Activated T-cell treated with anti-CD3 and anti-CD28 coated beads for 1 hour (primary cell): Measurements from ENCODE around the gene BRCA2.

ENCODE experiments used
- DNase-seq: peaks from one replicate; pipeline ENCODE4 v3.0.0-alpha.2; 2020; ENCODE audit warnings: low read depth

Gene BRCA2

DNA sequence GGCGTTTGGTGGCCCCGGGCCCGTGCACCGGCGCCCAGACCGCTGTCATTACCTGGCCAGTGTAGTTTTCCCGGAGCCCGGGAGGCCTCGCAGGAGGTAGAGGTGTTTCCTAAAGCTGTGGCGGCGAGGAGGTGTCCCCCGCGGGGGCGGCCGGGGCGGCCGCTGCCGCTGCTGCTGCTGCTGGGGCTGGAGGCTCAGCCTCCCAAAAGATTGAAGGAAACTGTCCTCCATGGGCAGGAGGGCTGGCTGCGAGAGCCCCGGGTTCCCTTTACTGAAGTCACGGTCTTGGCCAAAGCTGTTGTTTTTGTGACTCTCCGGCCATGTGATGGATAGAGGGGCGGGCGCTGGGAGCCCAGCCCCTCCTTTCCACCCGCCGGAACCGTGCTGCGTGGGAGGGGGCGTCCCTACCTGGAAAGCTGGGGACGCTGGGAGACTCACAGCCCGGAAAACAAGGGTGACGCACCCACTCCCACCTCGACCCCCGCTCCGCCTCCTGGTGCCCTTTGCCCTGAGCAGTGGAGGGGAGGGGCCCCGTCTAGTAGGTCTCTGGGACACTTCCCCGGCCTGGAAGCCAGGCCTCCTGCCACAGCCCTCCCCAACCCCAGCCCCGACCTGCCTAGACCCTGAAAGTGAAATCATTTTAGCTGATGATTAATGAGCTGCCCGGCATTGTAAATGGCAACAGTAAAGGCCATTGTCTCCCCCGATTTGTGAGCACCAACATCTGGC is 112.7 kb downstream of the BRCA2 start, which contains the start of gene N4BP2L1:
TSS of gene N4BP2L1 (minus strand) at position 279 of the 729 bp plus-strand sequence. CDS start at position 231, 48 bp downstream.
- DNase-seq: peak; percentile 63

DNA sequence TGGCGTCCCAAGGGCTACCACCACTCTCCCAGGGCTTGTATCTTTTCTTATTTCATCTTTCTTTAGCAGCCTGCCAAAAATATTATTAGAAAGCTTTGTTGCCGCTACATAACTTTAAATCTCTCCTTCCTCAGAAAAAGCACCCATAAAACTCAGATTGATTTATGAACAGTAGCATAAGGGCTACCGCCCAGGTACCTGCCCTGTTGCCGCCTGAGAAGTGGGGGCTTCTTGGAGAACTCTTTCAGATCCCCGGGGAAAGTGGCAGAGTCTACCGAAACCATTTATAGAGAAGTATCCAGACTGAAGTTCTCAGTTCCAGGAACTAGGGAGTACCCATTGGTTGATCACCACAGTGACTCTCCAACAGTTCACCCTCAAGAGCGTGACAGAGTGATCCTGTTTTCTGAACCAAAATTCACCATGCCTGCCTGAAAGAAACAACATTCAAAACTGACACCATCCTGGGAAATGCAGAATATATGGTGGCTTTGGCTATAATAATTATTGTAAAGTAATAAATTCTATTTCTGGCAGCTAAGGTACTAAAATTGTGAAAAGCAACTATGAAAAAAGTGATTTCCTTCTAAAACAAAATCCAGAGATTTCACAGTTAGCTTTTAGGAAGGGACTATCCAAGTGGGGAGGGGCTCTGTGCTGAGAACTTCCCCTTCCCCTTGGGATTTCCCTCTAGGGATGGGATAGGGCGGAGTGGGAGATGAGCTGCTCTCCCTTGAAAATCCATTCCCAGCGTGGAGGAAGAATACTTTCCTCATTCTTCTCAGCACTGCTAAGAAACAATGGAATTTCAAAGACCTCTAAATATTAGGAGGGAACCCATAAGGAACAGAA is 113.5 kb downstream of the BRCA2 start:
- no peak for DNase-seq

DNA sequence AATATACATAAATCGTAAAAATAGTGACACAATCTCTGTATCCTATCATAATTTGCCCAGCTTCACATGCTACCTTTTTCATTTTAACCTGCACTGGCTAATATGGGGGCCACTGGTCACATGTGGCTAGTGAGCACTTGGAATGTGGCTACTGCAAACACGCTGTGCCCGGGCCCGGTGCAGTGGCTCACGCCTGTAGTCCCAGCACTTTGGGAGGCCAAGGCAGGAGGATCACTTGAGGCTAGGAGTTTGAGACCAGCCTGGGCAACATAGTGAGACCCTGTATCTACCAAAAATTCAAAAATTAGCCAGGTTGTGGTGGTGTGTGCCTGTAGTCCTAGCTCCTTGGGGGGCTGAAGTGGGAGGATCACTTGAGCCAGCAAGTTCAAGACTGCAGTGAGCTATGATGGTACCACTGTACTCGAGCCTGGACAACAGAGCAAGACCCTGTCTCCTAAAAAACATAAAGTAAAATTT is 114.2 kb downstream of the BRCA2 start:
- no peak for DNase-seq

DNA sequence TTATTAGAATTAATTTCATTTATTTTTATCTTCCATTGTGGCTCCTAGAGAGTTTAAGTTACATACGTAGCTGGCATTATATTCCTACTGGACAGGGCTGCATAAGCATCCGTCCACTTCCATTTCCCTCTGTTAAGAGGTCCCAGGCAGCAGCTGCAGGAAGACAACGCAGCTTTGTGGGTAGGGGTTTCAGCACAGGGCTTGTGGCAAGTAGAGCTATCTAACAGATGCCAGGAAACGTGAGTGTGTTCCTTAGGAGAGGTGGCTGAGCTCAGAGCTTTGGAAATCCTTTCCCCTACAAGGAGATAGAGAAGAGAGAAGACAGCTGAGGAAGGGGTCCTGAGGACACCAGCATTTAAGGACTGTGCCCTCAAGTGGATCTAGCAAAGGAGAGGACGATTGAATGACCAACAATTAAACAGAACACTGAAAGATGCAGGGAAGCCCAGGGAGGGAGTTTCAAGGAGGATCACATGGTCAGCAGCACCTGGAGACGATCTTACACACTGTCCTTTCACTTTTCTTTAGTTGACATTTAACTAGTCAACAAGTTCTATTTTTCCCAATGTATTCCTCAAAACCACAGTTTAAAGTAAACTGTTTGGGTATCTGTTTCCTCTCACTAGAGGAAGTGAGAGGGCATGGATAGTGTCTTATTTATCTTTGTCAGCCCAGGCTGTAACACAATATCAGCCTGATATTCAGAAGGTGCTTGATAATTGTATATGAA is 114.9 kb downstream of the BRCA2 start:
- no peak for DNase-seq

DNA sequence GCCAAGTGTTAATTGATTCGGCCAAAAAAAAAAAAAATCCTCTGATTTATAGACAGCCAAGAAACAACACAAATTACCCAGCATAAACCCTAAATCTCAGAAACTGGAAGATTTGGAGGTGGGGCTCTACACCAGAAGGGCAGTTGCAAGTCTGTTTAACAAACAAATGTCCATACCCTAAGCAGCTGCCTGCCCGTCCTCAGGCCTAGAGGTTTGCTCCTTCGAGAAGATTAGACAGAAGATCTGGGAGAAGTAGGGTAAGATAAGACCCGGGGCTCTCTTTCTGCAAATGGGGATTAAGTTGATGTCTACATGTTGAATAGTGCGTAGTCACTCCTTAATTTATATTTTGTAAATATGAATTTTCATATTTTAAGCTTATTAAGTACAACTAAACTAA is 116.1 kb downstream of the BRCA2 start:
- no peak for DNase-seq

DNA sequence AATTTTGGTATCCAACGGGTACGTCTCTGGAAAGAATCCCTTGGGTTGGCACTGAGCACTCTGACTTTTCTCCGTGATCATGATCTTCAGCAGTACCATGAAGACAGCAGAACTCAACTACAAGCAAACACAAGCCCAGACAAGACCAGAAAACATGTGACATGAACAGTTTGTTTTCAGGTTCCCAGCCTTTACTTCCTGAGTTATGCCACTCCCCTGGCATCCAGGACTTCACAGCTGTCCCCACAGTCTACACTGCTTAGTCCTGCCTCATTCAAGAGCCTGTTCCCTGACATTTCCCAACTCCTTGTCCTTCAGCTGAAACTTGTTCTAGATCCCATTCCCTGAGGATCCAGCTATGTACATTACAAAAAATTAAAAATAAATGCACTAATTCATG is 117.5 kb downstream of the BRCA2 start:
- DNase-seq: no peak

DNA sequence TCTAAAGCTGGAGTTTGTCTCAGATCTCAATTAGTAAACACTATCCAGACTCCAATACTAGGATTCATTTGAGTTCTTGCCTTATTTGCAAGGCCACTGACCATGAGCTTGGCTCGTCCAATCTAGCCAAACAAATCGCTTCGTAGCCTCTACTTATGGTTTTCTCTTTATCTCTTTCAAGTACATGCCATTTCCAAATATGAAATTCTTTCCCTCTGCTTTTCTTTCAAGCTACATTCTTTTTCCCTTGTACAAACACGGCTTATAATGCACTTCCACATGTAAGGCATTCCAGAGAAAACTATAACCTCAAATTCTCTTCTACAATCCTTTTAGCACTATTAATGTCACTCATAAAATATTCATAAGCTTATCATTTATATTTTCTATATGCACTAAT is 123.6 kb downstream of the BRCA2 start:
- DNase-seq: no peak

DNA sequence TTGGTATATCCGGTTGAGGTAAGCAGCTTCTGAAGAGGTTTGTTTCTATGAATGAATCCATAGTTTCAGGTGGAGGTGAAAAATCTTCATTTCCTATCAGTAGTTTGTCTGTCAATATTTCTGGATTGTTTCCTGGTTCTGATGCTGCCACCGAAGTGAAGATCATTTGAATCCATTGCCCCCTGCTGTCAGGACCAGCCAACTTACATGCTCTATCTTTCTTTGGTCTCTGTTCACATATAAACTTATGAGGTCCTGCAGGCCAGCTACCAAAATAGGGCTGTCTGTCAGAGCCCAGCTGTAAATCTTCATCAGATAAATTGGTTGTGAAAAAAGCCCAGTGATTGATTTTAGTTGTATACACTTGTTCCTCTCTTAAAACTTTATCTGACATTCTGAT is 127.8 kb downstream of the BRCA2 start:
- DNase-seq: no peak

DNA sequence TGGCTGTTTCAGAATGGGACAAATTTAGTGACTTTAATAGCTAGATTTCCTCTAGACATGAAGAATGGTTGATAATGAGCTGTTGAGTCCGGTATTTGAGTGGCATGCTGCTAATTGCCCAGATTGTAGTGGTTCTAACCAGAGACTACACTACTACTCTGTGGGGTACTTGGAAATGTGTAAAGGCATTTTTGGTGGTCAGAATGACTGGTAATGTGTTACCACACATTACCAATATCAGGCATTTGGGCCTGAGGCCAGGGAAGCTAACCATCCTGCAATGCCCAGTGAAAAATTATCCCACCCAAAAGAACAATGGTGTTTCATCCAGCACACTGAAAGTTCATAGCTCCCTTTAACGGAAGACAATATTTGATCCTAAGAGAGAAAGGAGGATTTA is 130.2 kb downstream of the BRCA2 start:
- no peak for DNase-seq

DNA sequence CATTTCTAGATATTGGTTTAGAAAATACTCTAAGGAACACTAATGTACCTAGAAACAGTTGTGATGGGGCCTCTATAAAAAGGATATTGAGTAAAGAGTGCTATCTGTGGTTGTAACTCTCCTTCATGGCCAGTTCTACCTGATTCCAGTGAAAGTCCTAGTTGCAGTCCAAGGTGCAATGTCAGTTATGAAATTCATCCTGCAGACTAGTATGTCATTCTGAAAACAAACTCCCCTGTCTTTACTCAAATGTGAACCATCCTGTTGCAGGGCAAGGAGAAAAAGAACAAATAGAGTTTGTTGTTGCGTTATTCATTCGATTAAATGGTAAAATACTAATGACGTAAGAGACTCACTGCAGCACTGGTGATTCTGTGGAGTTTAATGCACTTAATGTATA is 130.9 kb downstream of the BRCA2 start:
- no peak for DNase-seq

DNA sequence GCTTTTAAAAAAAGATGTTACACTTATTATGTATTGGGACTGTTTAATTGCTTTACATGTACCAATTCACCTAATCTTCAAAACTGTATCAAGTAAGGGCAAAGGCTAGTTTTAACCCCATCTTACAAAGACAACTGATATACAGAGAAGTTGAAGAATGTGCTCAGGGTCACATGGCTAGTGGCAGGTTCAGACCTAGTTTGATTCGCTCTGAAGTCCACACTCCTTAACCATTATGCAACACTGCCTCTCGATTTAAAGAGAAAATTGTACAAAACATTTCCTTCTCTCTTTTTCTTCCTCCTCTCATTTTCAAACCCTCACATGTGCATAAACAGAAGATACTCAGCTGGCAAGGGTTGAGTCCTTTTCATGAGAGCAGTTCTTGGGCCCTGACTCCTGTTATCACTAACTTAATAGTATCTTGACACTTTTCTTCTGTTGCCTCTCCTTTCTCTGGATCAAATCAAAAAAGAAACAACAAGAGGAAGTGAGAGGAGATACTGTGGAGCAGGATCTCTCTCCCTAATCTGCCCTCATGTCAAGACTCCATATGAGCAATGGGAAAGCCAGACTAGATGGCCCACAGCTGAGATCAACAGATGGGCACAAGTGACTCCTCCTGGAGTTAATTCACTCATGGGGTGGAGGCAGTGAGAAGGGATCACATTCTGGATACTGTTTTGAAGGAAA is 131.6 kb downstream of the BRCA2 start:
- DNase-seq: no peak

DNA sequence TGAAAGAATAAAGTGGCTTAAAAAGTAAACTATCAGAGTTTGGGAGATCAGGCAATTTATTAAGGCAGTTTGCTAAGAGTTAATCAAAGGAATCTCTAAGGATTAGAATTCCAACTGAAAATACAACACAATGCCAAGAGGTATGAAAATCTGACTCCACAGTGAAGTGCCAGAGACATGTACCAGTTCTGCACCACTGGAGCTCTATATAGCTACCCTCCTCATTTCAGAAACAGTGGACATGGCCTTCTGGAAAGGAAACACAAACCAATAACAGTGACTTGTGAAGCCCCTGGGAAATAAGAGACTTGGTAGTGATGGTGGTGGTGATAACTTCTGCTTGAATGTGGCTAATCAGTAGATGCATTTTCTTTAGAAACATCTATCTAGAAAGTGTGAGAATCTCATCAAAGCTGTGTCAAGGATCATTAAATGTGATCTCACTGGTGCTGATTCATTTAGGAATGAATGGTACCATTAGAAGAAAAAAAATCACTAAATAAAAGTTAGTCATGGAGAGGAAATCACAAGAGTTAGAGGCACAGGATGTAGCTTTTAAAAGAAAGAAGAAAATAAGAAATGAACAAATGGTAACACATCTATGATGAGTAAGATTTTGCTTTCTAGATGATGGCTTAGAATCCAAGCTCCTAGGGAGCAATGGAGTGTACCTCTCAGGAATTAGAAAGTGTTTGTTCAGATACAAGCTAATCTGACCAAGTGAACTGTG is 132.8 kb downstream of the BRCA2 start:
- no peak for DNase-seq

DNA sequence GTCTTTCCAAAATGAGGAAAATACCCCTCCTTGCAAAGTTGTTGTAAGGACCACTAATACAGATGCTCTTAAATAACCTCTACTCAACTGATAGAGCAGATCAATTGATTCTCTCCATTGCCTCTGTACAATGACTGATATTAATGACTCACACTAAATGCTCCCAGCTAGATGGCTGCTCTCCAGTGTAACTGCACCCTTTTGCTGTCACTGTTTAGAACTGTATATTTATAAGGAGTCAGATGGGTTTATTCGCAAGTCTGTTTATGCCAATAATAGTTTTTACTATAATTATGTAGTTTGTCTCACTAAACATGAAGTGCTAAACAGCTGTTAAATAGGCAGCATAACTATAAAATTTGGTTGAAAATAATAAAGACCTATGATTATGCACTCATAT is 133.7 kb downstream of the BRCA2 start:
- DNase-seq: no peak
